Measurements from ENCODE around the gene MAP2K2. TPM values are rescaled to one million over a fixed set of nuclear protein-coding genes. Genes with fewer than 3 reads are reported as not detected.
A peak's percentile ranks its signal among the peaks of the same experiment; 100 is the strongest.

The MAP2K2 gene
- polyA plus RNA-seq, 3 donors, result 30.5 to 94.5 (median 40.2) TPM

DNA sequence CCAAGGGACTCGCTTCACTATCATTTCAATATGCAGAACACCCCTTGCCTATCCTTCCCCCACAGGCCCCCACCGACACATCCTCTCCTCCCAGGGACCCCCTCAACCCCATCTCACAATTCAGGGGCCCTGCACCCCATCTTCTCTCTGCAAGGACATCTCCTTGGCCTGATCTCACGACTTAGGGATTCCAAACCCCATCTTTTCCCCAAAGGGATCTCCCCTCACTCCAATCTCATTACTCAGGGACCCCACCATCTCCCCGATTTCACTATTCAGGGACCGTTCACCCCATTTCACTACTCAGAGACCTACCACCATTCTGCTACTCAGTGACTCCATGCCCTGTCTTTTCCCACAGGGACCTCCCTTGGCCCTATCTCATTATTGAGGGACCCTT is 1.4 kb downstream of the MAP2K2 start:
- peaks cover 51% of the 10 kb centered on the region for H4K20me1 ChIP-seq (ENCODE audit: insufficient read depth, low read length)
- H3K4me2 ChIP-seq (replicated peaks; ENCODE audit: extremely low read depth, low read length, poor library complexity, severe bottlenecking), result peak overlapping the region; percentile 91
- peak overlapping the region; percentile 89 to 90 for H3K4me3 Mint-ChIP-seq
- intact Hi-C loops (cut with micrococcal nuclease), result loop anchor here (5.0 to 10.0 kb wide), 2 partner anchors 55 to 118 kb away; partner anchors contain the start of genes PIAS4 (in 1 of the 2) and ZBTB7A (in 1 of the 2)
- H3K9me3 Mint-ChIP-seq, result no peaks in the 10 kb centered on the region
- peaks cover 17% of the 10 kb centered on the region for H3K4me1 Mint-ChIP-seq
- DNase-seq, result no peak
- peaks cover 12 to 30% of the 10 kb centered on the region in 2 donors for H3K36me3 ChIP-seq (replicated peaks in 1 of 2; ENCODE audit: control insufficient read depth in 1 of 2, insufficient read depth in 2 of 2, low read length in 2 of 2)
- no peaks in the 10 kb centered on the region for H3K9me3 ChIP-seq (replicated peaks in 1 of 2; ENCODE audit: control insufficient read depth in 1 of 2, insufficient read depth in 1 of 2, low read length in 2 of 2)
- H3K79me2 ChIP-seq (ENCODE audit: insufficient read depth, low read length), result peaks cover 56% of the 10 kb centered on the region
- H3K27me3 Mint-ChIP-seq (ENCODE audit: low read depth in 3 of 3), result peaks cover 0 to 3% (median 0%) of the 10 kb centered on the region in 3 donors
- H3K4me1 ChIP-seq (ENCODE audit: control insufficient read depth in 1 of 2, insufficient read depth in 2 of 2, low read length in 2 of 2), result peaks cover 17 to 19% of the 10 kb centered on the region in 2 donors
- 86% methylated on average over 5 of the region's 5 CpGs for WGBS (ENCODE audit: insufficient coverage)
- no peak overlapping the region for H2AFZ ChIP-seq (ENCODE audit: insufficient read depth, low read depth, low read length, poor library complexity, severe bottlenecking)
- H3K27ac Mint-ChIP-seq, result peak overlapping the region in 5 of 7 donors; percentile 68 to 94 (median 91)
- TF ChIP-seq, protein P1, sequence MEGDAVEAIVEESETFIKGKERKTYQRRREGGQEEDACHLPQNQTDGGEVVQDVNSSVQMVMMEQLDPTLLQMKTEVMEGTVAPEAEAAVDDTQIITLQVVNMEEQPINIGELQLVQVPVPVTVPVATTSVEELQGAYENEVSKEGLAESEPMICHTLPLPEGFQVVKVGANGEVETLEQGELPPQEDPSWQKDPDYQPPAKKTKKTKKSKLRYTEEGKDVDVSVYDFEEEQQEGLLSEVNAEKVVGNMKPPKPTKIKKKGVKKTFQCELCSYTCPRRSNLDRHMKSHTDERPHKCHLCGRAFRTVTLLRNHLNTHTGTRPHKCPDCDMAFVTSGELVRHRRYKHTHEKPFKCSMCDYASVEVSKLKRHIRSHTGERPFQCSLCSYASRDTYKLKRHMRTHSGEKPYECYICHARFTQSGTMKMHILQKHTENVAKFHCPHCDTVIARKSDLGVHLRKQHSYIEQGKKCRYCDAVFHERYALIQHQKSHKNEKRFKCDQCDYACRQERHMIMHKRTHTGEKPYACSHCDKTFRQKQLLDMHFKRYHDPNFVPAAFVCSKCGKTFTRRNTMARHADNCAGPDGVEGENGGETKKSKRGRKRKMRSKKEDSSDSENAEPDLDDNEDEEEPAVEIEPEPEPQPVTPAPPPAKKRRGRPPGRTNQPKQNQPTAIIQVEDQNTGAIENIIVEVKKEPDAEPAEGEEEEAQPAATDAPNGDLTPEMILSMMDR (IDR thresholded peaks at IDR 0.05), result no peak
- H3K9ac ChIP-seq (ENCODE audit: insufficient read depth, low read length, poor library complexity, severe bottlenecking), result peak overlapping the region; percentile 93
- H3K27ac ChIP-seq (ENCODE audit: low read depth in 1 of 2, low read length in 2 of 2), result peak overlapping the region in 1 of 2 donors; percentile 75
- H3K27me3 ChIP-seq (ENCODE audit: control insufficient read depth in 2 of 2, insufficient read depth in 2 of 2, low read length in 2 of 2), result no peaks in the 10 kb centered on the region
- peaks cover 14 to 20% of the 10 kb centered on the region in 2 donors for H3K36me3 Mint-ChIP-seq
- H3K4me3 ChIP-seq (replicated peaks in 1 of 3; ENCODE audit: low read depth in 2 of 3, low read length in 3 of 3), result peak overlapping the region in 2 of 3 experiments; percentile 81 to 95

DNA sequence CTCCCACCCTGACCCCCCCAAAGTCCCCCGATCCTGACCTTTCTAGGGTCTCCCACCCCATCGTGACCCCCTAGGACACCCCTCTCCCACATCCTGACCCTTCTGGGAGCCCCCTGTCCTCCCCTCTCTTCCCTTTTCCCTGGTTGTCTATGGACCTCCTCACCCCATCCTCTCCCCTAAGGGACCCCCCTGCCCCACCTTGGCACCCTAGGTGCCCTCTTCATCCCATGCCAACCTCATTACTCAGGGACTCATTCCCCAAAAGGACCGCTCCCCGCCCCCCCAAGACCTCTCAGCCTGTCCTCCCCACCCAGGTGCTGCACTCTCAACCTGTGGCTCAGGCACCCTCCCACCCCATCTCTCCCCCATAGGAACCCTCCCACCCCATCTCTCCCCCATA is 2.1 kb downstream of the MAP2K2 start:
- DNase-seq, result no peak
- Histone ChIP-seq H3K4me3 (replicated peaks in 1 of 3; ENCODE audit: low read depth in 2 of 3, low read length in 3 of 3) (no peak overlapping the region), H3K36me3 (replicated peaks in 1 of 2; ENCODE audit: control insufficient read depth in 1 of 2, insufficient read depth in 2 of 2, low read length in 2 of 2) (peaks cover 17 to 36% of the 10 kb centered on the region in 2 donors), H3K9ac (ENCODE audit: insufficient read depth, low read length, poor library complexity, severe bottlenecking) (no peak overlapping the region), H4K20me1 (ENCODE audit: insufficient read depth, low read length) (peaks cover 51% of the 10 kb centered on the region), H3K4me1 (ENCODE audit: control insufficient read depth in 1 of 2, insufficient read depth in 2 of 2, low read length in 2 of 2) (peaks cover 17 to 19% of the 10 kb centered on the region in 2 donors), H3K27ac (ENCODE audit: low read depth in 1 of 2, low read length in 2 of 2) (no peak overlapping the region), H2AFZ (ENCODE audit: insufficient read depth, low read depth, low read length, poor library complexity, severe bottlenecking) (no peak overlapping the region), H3K9me3 (replicated peaks in 1 of 2; ENCODE audit: control insufficient read depth in 1 of 2, insufficient read depth in 1 of 2, low read length in 2 of 2) (no peaks in the 10 kb centered on the region), H3K79me2 (ENCODE audit: insufficient read depth, low read length) (peaks cover 57% of the 10 kb centered on the region), H3K27me3 (ENCODE audit: control insufficient read depth in 2 of 2, insufficient read depth in 2 of 2, low read length in 2 of 2) (no peaks in the 10 kb centered on the region), H3K4me2 (replicated peaks; ENCODE audit: extremely low read depth, low read length, poor library complexity, severe bottlenecking) (no peak overlapping the region)
- Mint-ChIP-seq H3K36me3 (peaks cover 21 to 27% of the 10 kb centered on the region in 2 donors), H3K4me1 (peaks cover 17% of the 10 kb centered on the region), H3K27ac (no peak overlapping the region), H3K9me3 (no peaks in the 10 kb centered on the region), H3K27me3 (ENCODE audit: low read depth in 3 of 3) (peaks cover 0 to 3% (median 0%) of the 10 kb centered on the region in 3 donors), H3K4me3 (no peak overlapping the region)
- TF ChIP-seq, protein P1 (IDR thresholded peaks at IDR 0.05), result no peak
- 86% methylated on average over 1 of the region's 4 CpGs for WGBS (ENCODE audit: insufficient coverage)
- intact Hi-C loops (cut with micrococcal nuclease), result loop anchor here (5.0 to 10.0 kb wide), 2 partner anchors 55 to 117 kb away; partner anchors contain the start of genes PIAS4 (in 1 of the 2) and ZBTB7A (in 1 of the 2)

Data from CD14-positive monocyte (primary cell).